ENCODE data around the gene LAX1. TPM values are rescaled to one million over a fixed set of nuclear protein-coding genes. Genes with fewer than 3 reads are reported as not detected.

Gene LAX1
- total RNA-seq, 1 donor from 2014 or later: not detected

GRCh38 chr1:203805689-203806088 lies 40.7 kb downstream of the LAX1 start:
- H3K36me3 Mint-ChIP-seq (ENCODE audit: low read depth): peaks cover 20% of the 10 kb centered on the region
- no peak overlapping the region for H3K4me3 Mint-ChIP-seq

GRCh38 chr1:203807196-203807595 lies 42.2 kb downstream of the LAX1 start:
- peaks cover 20% of the 10 kb centered on the region for H3K36me3 Mint-ChIP-seq (ENCODE audit: low read depth)
- DNase-seq (ENCODE audit: low read depth, low spot score): no peak
- no peaks in the 10 kb centered on the region for H3K9me3 Mint-ChIP-seq
- H3K4me3 Mint-ChIP-seq: no peak overlapping the region
- peaks cover 5% of the 10 kb centered on the region for H3K4me1 Mint-ChIP-seq
- H3K27ac Mint-ChIP-seq (ENCODE audit: unreplicated experiment): no peak overlapping the region
- H3K27me3 Mint-ChIP-seq (ENCODE audit: low read depth): no peaks in the 10 kb centered on the region
- TF ChIP-seq, protein P1, sequence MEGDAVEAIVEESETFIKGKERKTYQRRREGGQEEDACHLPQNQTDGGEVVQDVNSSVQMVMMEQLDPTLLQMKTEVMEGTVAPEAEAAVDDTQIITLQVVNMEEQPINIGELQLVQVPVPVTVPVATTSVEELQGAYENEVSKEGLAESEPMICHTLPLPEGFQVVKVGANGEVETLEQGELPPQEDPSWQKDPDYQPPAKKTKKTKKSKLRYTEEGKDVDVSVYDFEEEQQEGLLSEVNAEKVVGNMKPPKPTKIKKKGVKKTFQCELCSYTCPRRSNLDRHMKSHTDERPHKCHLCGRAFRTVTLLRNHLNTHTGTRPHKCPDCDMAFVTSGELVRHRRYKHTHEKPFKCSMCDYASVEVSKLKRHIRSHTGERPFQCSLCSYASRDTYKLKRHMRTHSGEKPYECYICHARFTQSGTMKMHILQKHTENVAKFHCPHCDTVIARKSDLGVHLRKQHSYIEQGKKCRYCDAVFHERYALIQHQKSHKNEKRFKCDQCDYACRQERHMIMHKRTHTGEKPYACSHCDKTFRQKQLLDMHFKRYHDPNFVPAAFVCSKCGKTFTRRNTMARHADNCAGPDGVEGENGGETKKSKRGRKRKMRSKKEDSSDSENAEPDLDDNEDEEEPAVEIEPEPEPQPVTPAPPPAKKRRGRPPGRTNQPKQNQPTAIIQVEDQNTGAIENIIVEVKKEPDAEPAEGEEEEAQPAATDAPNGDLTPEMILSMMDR (conservative IDR thresholded peaks at IDR 0.05): no peak

More at GRCh38 chr1:203805689-203806088, 40.7 kb downstream of the LAX1 start:
- Mint-ChIP-seq H3K27me3 (ENCODE audit: low read depth) (no peaks in the 10 kb centered on the region), H3K4me1 (peaks cover 10% of the 10 kb centered on the region), H3K9me3 (no peaks in the 10 kb centered on the region), H3K27ac (ENCODE audit: unreplicated experiment) (no peak overlapping the region)
- TF ChIP-seq, protein P1 (conservative IDR thresholded peaks at IDR 0.05): no peak
- no peak for DNase-seq (ENCODE audit: low read depth, low spot score)

- DNase-seq (ENCODE audit: low read depth, low spot score): no peak
- TF ChIP-seq, protein P1 (conservative IDR thresholded peaks at IDR 0.05): no peak
- no peaks in the 10 kb centered on the region for H3K4me1 Mint-ChIP-seq
- no peaks in the 10 kb centered on the region for H3K27me3 Mint-ChIP-seq (ENCODE audit: low read depth)
- no peaks in the 10 kb centered on the region for H3K9me3 Mint-ChIP-seq
- no peak overlapping the region for H3K4me3 Mint-ChIP-seq
- peaks cover 19% of the 10 kb centered on the region for H3K36me3 Mint-ChIP-seq (ENCODE audit: low read depth)
- no peak overlapping the region for H3K27ac Mint-ChIP-seq (ENCODE audit: unreplicated experiment)
These were observed 48.8 kb downstream of the LAX1 start for GRCh38 chr1:203813581-203814341.

DNA sequence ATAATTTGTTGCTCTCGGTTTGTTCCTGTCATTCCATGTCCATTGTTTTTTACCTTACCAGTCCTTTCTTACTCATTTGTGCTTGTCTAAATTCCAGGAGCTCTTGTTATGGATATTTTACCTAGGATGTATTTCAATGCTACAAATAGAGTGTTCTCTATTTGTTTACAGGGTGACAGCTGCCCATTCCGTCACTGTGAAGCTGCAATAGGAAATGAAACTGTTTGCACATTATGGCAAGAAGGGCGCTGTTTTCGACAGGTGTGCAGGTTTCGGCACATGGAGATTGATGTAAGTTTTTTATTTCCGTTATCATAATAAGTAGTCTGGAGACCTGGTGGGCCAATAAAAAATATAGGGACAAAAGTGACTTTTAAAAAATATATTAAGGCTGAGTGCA lies 53.4 kb downstream of the LAX1 start:
- H3K27ac Mint-ChIP-seq (ENCODE audit: unreplicated experiment): no peak overlapping the region
- no peaks in the 10 kb centered on the region for H3K4me1 Mint-ChIP-seq
- TF ChIP-seq, protein P1 (conservative IDR thresholded peaks at IDR 0.05): no peak
- no peaks in the 10 kb centered on the region for H3K9me3 Mint-ChIP-seq
- no peaks in the 10 kb centered on the region for H3K27me3 Mint-ChIP-seq (ENCODE audit: low read depth)
- H3K36me3 Mint-ChIP-seq (ENCODE audit: low read depth): peaks cover 26% of the 10 kb centered on the region
- no peak for DNase-seq (ENCODE audit: low read depth, low spot score)
- no peak overlapping the region for H3K4me3 Mint-ChIP-seq

DNA sequence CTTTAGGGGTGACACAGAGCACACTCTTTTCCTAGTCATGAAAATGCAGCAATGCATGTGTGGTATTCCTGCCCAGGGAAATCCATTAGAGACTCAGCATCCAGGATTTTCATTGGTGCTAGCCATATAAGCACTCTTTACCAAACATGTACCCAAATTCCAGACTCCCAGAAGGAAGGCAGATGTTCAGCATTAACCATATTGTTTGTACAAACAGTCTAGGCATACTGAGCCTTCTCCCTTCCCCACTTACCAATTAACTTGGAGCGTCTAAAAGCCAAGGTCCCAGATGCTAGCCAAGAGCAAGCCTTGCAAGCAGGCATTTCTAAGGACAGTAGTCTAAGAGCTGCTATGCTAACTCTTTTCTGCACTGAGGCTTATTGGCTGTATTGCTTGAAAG lies 58.3 kb downstream of the LAX1 start:
- Mint-ChIP-seq H3K4me3 (no peak overlapping the region), H3K27ac (ENCODE audit: unreplicated experiment) (no peak overlapping the region), H3K9me3 (no peaks in the 10 kb centered on the region), H3K27me3 (ENCODE audit: low read depth) (no peaks in the 10 kb centered on the region), H3K4me1 (no peaks in the 10 kb centered on the region), H3K36me3 (ENCODE audit: low read depth) (peaks cover 21% of the 10 kb centered on the region)
- no peak for DNase-seq (ENCODE audit: low read depth, low spot score)
- TF ChIP-seq, protein P1 (conservative IDR thresholded peaks at IDR 0.05): no peak

Other genes with a start within 250 kb of the LAX1 start
- gene ATP2B4, start 138.4 kb upstream of the LAX1 start, total RNA-seq: 23.8 and 24.7 TPM in 2 replicates
- gene ZBED6, start 30.4 kb downstream of the LAX1 start, total RNA-seq: 26.3 and 28.2 TPM in 2 replicates
- gene ZC3H11A, start 30.4 kb downstream of the LAX1 start, total RNA-seq: 101 and 108 TPM in 2 replicates
- 302 and 308 TPM in 2 replicates for gene SNRPE, start 96.4 kb downstream of the LAX1 start, total RNA-seq

Measured in neural crest cell (in vitro differentiated cells).